ENCODE measurements around the gene EIF5. TPM values are rescaled to one million over a fixed set of nuclear protein-coding genes. Genes with fewer than 3 reads are reported as not detected.

The EIF5 gene
- total and polyA plus RNA-seq, 2 of the 8 experiments (the other 6 are each of a cell fraction or from before 2014, with no cell fraction given), result 179 to 323 TPM

GRCh38 chr14:103310576-103311095 lies 23.4 kb upstream of the EIF5 start:
- Histone ChIP-seq H3K56ac (replicated peaks; ENCODE audit: insufficient read length, low read depth, low read length) (no peak overlapping the region), H3K23ac (ENCODE audit: insufficient read length) (no peak overlapping the region), H3K79me1 (ENCODE audit: low read depth, low read length) (no peaks in the 10 kb centered on the region), H3K23me2 (ENCODE audit: low read depth, low read length) (no peaks in the 10 kb centered on the region), H2BK15ac (ENCODE audit: low read length) (no peak overlapping the region), H3K4ac (replicated peaks; ENCODE audit: insufficient read length, low read depth, low read length) (no peak overlapping the region), H2BK20ac (ENCODE audit: low read length) (no peak overlapping the region), H2AK5ac (ENCODE audit: low read depth, low read length) (no peak overlapping the region), H2BK5ac (ENCODE audit: low read depth, low read length) (no peak overlapping the region), H4K5ac (ENCODE audit: insufficient read length, low read depth, low read length) (no peak overlapping the region), H4K20me1 (replicated peaks in 1 of 2; ENCODE audit: control insufficient read depth in 1 of 2, insufficient read depth in 2 of 2, low read length in 2 of 2) (no peaks in the 10 kb centered on the region), H2AFZ (ENCODE audit: low read length) (peak overlapping the region; percentile 51; the same call in 1 of the 2 replicates), H2BK120ac (replicated peaks; ENCODE audit: low read depth, low read length) (no peak overlapping the region), H3K4me2 (ENCODE audit: insufficient read depth in 1 of 2, low read depth in 2 of 2, low read length in 2 of 2) (no peak overlapping the region), H3K79me2 (ENCODE audit: control insufficient read depth in 1 of 2, insufficient read depth in 2 of 2, low read length in 2 of 2) (no peaks in the 10 kb centered on the region), H3K4me3 (ENCODE audit: extremely low read depth in 1 of 4, insufficient read depth in 2 of 4, low read depth in 3 of 4, low read length in 4 of 4) (no peak overlapping the region), H3K14ac (ENCODE audit: insufficient read length) (no peak overlapping the region), H2BK12ac (ENCODE audit: low read depth, low read length) (no peak overlapping the region), H3K9me3 (ENCODE audit: insufficient read depth in 2 of 2, low read depth in 1 of 2, low read length in 1 of 2) (no peaks in the 10 kb centered on the region), H3K36me3 (ENCODE audit: control insufficient read depth in 2 of 4, insufficient read depth in 4 of 4, low read length in 3 of 4) (no peaks in the 10 kb centered on the region), H3K4me1 (replicated peaks in 1 of 4; ENCODE audit: control insufficient read depth in 3 of 4, insufficient read depth in 4 of 4, low read length in 3 of 4) (peaks cover 0 to 3% (median 0%) of the 10 kb centered on the region in 4 experiments; a peak in 1 of 7 replicates), H3K27ac (ENCODE audit: low read depth, low read length) (no peak overlapping the region), H4K91ac (replicated peaks; ENCODE audit: insufficient read length, low read length) (no peak overlapping the region), H3K18ac (ENCODE audit: extremely low read depth, low read length) (no peak overlapping the region), H3K9ac (replicated peaks in 1 of 4; ENCODE audit: extremely low read depth in 1 of 4, low read depth in 3 of 4, low read length in 3 of 4) (no peak overlapping the region), H4K8ac (ENCODE audit: extremely low read depth, insufficient read depth, low read length) (no peak overlapping the region), H3K27me3 (replicated peaks in 1 of 4; ENCODE audit: control insufficient read depth in 3 of 4, extremely low read depth in 1 of 4, insufficient read depth in 3 of 4, low read length in 3 of 4) (no peaks in the 10 kb centered on the region)
- POLR2A ChIA-PET (ENCODE audit: partially characterized antibody), result interaction anchor here (0.6 to 6.0 kb wide), 4 partner anchors 18 to 205 kb away, joined by 3 to 37 read pairs (median 4); partner anchors contain the start of gene EIF5
- no peak for TF ChIP-seq NANOG (IDR thresholded peaks at IDR 0.05; ENCODE audit: insufficient read depth, low read depth, low read length, poor library complexity, severe bottlenecking)
- TF ChIP-seq RXRA (IDR thresholded peaks at IDR 0.05; ENCODE audit: insufficient read depth, low read depth, low read length), result no peak
- no peak for TF ChIP-seq JUND (IDR thresholded peaks at IDR 0.05; ENCODE audit: low read length)
- CTCF ChIA-PET (ENCODE audit: partially characterized antibody), result interaction anchor here (1.0 to 2.5 kb wide), 3 partner anchors 30 to 232 kb away, joined by 4 to 13 read pairs (median 10); no protein-coding TSS in a partner anchor
- 93% methylated on average over 12 of the region's 12 CpGs; no CpG with 5 or more reads in 1 of the 2 experiments for WGBS, 2 experiments (ENCODE audit: extremely low coverage in 1 of 2, insufficient coverage in 1 of 2, insufficient read length in 1 of 2, insufficient replicate concordance in 2 of 2, low coverage in 1 of 2, low lambda C conversion rate in 2 of 2, missing lambda C conversion rate in 1 of 2)
- no peak for DNase-seq (ENCODE audit: low read depth in 1 of 2, low spot score in 2 of 2)
- no peak for FAIRE-seq
